ENCODE data around the gene SAMD14.

Gene SAMD14

DNA sequence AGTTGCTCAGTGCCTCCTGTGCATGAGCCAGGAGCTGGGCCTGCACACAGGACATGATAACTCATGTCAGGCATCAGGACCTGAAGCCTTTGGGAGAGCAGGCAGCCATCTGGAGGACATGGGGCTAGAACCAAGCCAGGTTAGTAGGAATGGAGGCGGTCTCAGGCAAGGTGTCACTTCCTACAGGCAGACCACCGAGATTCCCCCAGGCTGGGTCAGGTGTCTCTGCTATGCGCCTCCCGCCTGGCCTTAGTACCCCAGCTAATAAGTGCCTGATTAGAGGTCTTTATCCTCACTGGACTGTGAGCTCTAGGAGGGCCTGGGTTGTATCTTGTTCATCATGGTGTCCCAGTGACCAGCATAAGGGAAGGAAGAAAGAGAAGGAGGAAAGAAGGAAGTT, 15.6 kb downstream of the SAMD14 start:
- Histone ChIP-seq H3K9me3 (ENCODE audit: low read length) (no peaks in the 10 kb centered on the region), H3K27me3 (ENCODE audit: insufficient read depth, low read length) (no peaks in the 10 kb centered on the region), H2AFZ (ENCODE audit: low read depth, low read length) (no peak overlapping the region), H3K4me1 (ENCODE audit: insufficient read depth, low read length) (peaks cover 15% of the 10 kb centered on the region), H3K4me3 (ENCODE audit: low read length) (no peak overlapping the region), H3K36me3 (ENCODE audit: insufficient read depth, low read length) (peaks cover 10% of the 10 kb centered on the region)

DNA sequence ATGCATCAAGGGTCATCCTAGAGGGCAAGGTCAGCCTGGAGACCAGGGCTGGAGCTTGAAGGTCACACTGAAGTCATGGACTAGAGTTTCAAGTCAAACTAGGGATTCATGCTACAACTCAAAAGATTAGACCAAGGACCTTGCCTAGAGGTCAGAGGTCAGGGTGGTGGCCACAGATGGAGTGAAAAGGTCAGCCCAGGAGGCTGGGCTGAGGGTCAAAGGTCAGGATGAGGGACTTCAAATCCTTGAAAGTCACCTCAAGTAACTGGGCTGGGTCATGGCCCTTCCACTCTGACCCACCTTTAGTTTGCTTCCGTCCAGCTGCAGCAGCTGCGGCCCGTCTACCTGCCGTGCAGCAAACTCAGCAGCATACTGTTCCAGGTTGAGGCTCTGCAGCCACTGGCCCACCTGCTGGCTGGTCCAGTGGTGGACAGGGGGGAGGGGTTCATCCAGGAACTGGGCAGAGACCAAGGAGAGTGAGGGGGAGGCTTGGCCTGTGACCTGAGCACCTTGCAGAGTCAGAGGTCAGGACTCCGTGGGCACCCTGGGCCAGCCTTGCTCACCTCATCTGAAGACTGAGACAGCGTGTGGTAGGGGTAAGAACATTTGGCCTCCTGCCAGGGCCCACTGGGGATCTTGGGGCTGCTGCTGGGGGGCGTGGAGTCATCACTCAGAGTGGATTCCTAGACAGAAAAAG, 16.2 kb downstream of the SAMD14 start:
- peaks cover 15% of the 10 kb centered on the region for H3K4me1 ChIP-seq (ENCODE audit: insufficient read depth, low read length)
- H3K4me3 ChIP-seq (ENCODE audit: low read length): no peak overlapping the region
- H3K9me3 ChIP-seq (ENCODE audit: low read length): no peaks in the 10 kb centered on the region
- H3K36me3 ChIP-seq (ENCODE audit: insufficient read depth, low read length): peaks cover 12% of the 10 kb centered on the region
- no peak overlapping the region for H2AFZ ChIP-seq (ENCODE audit: low read depth, low read length)
- no peaks in the 10 kb centered on the region for H3K27me3 ChIP-seq (ENCODE audit: insufficient read depth, low read length)

DNA sequence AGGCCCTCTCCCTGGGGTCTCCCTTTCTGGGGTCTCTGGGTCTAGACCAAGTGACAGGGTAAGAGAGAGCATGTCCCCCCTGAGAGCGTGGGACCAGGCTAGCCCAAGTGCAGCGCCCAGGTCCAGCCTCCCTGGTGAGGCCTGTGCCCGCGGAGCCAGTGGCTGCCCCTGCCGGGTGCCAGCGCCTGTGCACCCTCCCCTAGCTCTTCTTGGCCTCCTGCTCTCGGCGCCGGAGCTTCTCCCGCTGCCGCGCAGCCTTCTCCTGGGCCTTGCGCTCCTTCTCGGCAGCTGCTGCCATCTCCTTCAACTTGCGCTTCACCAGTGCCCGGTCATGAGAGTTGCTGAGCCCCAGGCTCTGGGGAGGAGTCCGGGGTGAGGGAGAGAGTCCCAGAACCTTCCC, 17.3 kb downstream of the SAMD14 start:
- peaks cover 15% of the 10 kb centered on the region for H3K4me1 ChIP-seq (ENCODE audit: insufficient read depth, low read length)
- no peaks in the 10 kb centered on the region for H3K9me3 ChIP-seq (ENCODE audit: low read length)
- H3K36me3 ChIP-seq (ENCODE audit: insufficient read depth, low read length): peaks cover 18% of the 10 kb centered on the region
- H3K27me3 ChIP-seq (ENCODE audit: insufficient read depth, low read length): no peaks in the 10 kb centered on the region
- no peak overlapping the region for H3K4me3 ChIP-seq (ENCODE audit: low read length)
- no peak overlapping the region for H2AFZ ChIP-seq (ENCODE audit: low read depth, low read length)

DNA sequence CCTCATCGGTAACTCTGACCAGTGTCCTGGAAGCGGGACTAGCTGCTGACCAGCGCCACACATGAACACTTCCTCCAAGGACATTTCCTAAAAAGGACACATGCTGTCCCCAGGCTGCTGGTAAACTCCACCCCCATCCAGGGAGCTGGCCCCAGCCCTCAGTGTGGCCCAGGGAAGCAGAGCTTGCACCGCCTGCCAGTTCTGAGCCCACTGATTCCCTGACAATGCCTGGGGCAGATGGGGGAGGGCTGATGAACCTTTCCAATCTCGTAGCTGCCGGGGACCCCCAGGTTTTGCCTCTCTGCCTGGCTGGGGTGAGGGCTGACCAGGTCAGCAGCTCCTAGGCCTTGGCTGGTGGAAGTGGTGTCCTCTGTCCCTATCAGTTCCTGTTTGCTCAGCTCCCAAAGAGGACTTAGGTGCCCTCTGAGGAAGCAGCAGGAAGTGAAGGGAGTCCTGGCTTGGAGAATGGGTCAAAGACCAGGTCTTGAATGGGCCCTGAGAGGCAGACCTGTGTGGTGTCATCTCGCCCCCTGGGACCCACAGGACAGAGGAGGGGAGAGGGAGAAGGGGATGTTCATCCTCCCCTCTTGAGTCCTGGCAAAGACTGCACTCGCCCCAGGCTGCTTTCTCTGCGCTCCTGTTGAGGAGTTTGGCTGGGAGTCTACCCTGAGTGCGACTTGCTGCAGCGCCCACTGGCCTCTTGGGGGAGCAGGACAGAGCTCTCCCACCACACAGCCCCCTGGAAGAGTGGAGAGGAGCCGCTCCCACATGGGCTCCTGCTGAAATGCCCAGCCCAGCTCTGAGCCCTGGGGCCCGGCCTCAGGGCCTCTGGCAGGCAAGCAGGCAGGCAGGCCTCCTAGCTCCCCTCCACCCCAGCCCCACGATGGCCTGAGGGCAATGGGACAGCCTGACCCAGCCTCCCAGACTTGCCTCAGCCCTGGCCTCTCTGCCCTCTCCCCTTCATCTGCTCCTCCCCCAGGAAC, 18.0 kb downstream of the SAMD14 start:
- Histone ChIP-seq H3K27me3 (ENCODE audit: insufficient read depth, low read length) (no peaks in the 10 kb centered on the region), H3K9me3 (ENCODE audit: low read length) (no peaks in the 10 kb centered on the region), H3K4me1 (ENCODE audit: insufficient read depth, low read length) (peaks cover 15% of the 10 kb centered on the region), H3K4me3 (ENCODE audit: low read length) (no peak overlapping the region), H3K36me3 (ENCODE audit: insufficient read depth, low read length) (peaks cover 18% of the 10 kb centered on the region), H2AFZ (ENCODE audit: low read depth, low read length) (no peak overlapping the region)

DNA sequence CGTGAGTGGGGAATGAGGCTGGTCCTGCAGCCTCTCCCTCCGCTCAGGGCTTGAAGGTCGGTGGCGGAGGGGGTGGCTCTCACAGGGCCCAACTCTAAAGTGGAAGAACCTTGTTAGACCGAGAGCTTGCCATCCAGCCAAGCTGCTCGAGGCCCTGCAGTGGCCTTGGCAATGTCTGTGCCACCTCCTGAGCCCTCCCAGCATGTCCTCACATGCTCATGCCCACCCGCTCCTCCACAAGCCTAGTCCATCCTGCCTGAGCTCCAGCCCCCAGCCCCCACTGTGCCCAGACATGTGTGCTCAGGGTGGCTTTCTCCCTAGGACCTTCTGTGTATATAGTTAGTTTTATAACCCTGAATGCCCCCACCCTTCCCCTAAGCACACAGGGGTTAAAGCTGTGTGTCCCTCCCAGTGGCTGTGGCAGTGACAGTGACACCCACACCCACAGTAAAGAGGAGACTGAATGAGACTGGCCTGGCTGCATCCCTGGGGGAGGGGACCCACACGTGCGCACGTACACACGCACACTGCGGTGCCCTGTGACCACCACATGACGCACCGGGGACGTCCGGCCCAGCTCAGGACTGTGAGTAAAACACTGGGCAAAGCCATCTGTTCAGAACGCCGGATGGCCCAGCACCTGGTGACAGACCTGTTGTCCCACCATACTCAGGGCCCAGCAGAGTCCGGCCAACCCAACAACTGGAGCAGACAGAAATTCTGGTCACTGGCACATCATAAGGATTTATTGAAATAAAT, 19.2 kb downstream of the SAMD14 start:
- no peaks in the 10 kb centered on the region for H3K27me3 ChIP-seq (ENCODE audit: insufficient read depth, low read length)
- H3K9me3 ChIP-seq (ENCODE audit: low read length): no peaks in the 10 kb centered on the region
- no peak overlapping the region for H2AFZ ChIP-seq (ENCODE audit: low read depth, low read length)
- no peak overlapping the region for H3K4me3 ChIP-seq (ENCODE audit: low read length)
- H3K4me1 ChIP-seq (ENCODE audit: insufficient read depth, low read length): peaks cover 15% of the 10 kb centered on the region
- peaks cover 18% of the 10 kb centered on the region for H3K36me3 ChIP-seq (ENCODE audit: insufficient read depth, low read length)

DNA sequence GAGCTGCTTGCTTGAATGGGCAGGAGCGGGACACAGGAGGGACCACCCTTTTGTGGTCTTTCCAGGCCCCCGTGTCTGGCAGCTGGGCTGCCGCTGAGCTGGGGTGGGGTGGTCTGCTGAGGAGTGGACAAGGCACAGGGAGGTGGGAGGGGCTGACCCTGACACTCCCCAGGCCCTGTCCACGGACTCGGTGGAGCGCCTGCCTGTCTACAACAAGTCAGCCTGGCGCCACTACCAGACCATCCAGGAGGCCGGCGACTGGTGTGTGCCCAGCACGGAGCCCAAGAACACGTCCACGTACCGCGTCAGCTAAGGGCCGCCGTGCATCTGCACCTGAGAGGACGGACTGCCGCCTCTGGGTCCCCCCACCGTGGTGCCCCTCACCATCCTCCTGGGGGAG, 20.2 kb downstream of the SAMD14 start:
- peaks cover 19% of the 10 kb centered on the region for H3K4me1 ChIP-seq (ENCODE audit: insufficient read depth, low read length)
- H3K27me3 ChIP-seq (ENCODE audit: insufficient read depth, low read length): no peaks in the 10 kb centered on the region
- H2AFZ ChIP-seq (ENCODE audit: low read depth, low read length): no peak overlapping the region
- H3K36me3 ChIP-seq (ENCODE audit: insufficient read depth, low read length): peaks cover 18% of the 10 kb centered on the region
- no peak overlapping the region for H3K4me3 ChIP-seq (ENCODE audit: low read length)
- H3K9me3 ChIP-seq (ENCODE audit: low read length): no peaks in the 10 kb centered on the region

DNA sequence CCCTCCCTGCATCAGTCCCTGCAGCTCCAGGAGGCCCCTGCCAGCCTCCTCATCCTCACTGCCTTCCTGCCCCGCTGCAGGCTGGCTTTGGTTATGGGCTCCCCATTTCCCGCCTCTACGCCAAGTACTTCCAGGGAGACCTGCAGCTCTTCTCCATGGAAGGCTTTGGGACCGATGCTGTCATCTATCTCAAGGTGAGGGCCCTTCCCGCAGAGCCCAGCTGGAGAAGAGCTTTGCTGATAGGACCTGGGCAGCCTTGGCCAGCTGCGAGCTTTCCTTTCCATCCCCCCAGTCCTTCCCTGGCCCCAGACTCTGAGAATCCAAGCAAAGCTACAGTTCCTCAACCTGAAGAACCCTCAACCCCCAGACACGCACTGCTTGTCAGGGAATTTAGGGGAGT, 20.8 kb downstream of the SAMD14 start:
- Histone ChIP-seq H3K27me3 (ENCODE audit: insufficient read depth, low read length) (no peaks in the 10 kb centered on the region), H3K9me3 (ENCODE audit: low read length) (no peaks in the 10 kb centered on the region), H3K36me3 (ENCODE audit: insufficient read depth, low read length) (peaks cover 18% of the 10 kb centered on the region), H3K4me3 (ENCODE audit: low read length) (no peak overlapping the region), H2AFZ (ENCODE audit: low read depth, low read length) (no peak overlapping the region), H3K4me1 (ENCODE audit: insufficient read depth, low read length) (peaks cover 23% of the 10 kb centered on the region)

DNA sequence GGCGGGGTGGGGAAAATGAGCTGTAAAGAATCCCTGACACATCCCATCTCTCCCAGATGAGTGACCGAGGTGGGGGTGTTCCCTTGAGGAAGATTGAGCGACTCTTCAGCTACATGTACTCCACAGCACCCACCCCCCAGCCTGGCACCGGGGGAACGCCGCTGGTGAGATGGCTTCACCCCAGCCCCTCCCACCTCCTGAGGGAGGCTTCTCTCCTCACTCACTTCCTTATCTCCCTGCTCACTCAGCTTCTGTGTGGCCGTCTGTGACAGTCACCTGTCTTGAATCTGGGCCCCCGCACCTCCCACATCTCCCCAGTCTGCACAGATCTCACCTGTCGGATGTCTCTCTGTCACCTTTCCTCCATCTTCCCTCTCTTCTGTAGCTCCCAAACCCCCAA, 21.4 kb downstream of the SAMD14 start:
- H3K4me3 ChIP-seq (ENCODE audit: low read length): no peak overlapping the region
- H3K27me3 ChIP-seq (ENCODE audit: insufficient read depth, low read length): no peaks in the 10 kb centered on the region
- H3K36me3 ChIP-seq (ENCODE audit: insufficient read depth, low read length): peaks cover 18% of the 10 kb centered on the region
- H3K9me3 ChIP-seq (ENCODE audit: low read length): no peaks in the 10 kb centered on the region
- H3K4me1 ChIP-seq (ENCODE audit: insufficient read depth, low read length): peaks cover 23% of the 10 kb centered on the region
- no peak overlapping the region for H2AFZ ChIP-seq (ENCODE audit: low read depth, low read length)

DNA sequence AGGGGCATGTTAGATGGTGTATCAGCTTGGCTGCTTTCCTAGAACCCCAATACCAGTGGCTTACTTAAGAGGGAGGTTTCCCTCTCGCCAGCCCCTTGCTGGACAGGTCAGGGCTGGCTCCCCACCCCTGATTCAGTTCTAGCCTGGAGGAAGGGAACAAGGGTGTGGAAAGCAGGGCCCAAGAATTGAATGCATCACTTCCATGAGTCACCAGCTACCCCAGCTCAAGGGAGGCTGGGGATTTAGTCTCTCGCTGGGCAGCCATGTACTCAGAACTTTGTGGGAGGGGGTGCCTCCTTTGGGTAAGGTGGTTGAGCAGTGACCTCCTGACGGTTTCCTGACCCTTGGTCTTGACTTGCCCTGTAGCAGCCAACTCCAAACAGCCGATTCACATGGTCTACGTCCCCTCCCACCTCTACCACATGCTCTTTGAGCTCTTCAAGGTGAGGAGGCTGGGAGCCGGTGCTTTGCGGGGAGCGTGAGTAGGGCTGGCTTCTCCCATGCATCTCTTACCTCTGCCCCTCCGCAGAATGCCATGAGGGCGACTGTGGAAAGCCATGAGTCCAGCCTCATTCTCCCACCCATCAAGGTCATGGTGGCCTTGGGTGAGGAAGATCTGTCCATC, 22.1 kb downstream of the SAMD14 start:
- no peaks in the 10 kb centered on the region for H3K9me3 ChIP-seq (ENCODE audit: low read length)
- H3K27me3 ChIP-seq (ENCODE audit: insufficient read depth, low read length): no peaks in the 10 kb centered on the region
- peaks cover 18% of the 10 kb centered on the region for H3K36me3 ChIP-seq (ENCODE audit: insufficient read depth, low read length)
- no peak overlapping the region for H2AFZ ChIP-seq (ENCODE audit: low read depth, low read length)
- H3K4me3 ChIP-seq (ENCODE audit: low read length): no peak overlapping the region
- H3K4me1 ChIP-seq (ENCODE audit: insufficient read depth, low read length): peaks cover 23% of the 10 kb centered on the region

DNA sequence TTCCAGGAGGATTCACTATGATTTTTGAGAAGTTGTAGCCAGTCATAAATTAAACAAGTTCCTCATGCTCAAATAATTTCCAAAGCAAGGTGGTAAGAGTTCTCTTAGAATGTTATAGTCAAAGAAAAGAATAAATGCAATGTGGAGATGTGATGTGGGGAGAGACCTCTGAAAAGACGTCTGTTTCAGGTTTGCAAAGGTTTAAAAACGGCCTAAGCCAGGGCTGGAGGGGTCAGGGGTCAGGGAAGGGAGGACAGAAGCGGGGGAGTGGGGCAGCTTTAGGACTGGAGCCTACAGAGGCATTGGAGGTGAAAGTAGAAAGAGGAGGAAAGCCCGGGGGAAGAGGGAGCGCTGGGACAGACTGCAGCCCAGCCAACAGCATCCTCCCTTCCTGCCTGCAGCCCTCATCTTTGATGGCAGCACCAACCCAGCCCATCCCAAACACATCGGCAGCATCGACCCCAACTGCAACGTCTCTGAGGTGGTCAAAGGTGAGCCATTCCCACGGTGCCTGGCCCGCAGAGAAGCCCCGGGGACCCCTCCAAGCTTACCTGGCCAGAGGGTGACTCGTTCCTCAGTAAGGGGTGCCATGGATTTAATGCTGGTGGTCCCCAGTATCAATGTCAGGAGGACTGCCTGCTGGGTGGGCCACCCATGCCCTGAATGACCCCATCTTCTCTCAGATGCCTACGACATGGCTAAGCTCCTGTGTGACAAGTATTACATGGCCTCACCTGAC, 23.4 kb downstream of the SAMD14 start:
- no peaks in the 10 kb centered on the region for H3K27me3 ChIP-seq (ENCODE audit: insufficient read depth, low read length)
- H3K4me3 ChIP-seq (ENCODE audit: low read length): no peak overlapping the region
- peaks cover 18% of the 10 kb centered on the region for H3K36me3 ChIP-seq (ENCODE audit: insufficient read depth, low read length)
- H3K4me1 ChIP-seq (ENCODE audit: insufficient read depth, low read length): peaks cover 22% of the 10 kb centered on the region
- no peak overlapping the region for H2AFZ ChIP-seq (ENCODE audit: low read depth, low read length)
- no peaks in the 10 kb centered on the region for H3K9me3 ChIP-seq (ENCODE audit: low read length)

DNA sequence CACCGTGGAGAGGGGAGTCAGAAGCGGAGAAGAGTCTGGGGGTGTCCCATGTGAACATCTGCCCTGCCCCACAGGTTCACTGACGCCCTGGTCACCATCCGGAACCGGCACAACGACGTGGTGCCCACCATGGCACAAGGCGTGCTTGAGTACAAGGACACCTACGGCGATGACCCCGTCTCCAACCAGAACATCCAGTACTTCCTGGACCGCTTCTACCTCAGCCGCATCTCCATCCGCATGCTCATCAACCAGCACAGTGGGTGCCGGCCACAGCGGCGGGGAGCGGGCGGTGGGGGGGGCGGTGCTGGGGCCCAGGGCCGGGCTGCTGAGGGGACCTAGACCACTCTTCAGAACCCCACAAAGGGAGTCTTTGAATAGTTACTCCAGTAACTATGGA, 24.1 kb downstream of the SAMD14 start:
- Histone ChIP-seq H3K4me1 (ENCODE audit: insufficient read depth, low read length) (peaks cover 22% of the 10 kb centered on the region), H3K36me3 (ENCODE audit: insufficient read depth, low read length) (peaks cover 18% of the 10 kb centered on the region), H3K27me3 (ENCODE audit: insufficient read depth, low read length) (no peaks in the 10 kb centered on the region), H2AFZ (ENCODE audit: low read depth, low read length) (no peak overlapping the region), H3K9me3 (ENCODE audit: low read length) (no peaks in the 10 kb centered on the region), H3K4me3 (ENCODE audit: low read length) (no peak overlapping the region)

DNA sequence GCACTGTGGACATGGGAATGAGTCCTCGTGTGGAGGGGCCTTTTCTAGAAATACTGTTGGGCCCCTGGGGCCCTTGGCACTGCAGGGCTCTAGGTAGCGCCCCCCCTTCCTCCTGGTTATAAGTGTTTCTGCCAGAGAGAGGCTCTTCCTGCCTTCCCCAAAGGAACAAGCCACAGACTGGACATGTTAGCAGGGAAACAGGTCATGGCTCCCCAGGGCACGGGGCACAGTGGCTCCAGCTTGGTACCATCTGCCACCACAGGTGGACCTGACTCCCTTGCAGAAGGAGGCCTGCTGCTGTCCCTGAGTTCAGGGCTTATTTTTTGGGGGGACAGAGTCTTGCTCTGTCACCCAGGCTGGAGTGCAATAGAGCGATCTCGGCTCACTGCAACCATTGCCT, 26.0 kb downstream of the SAMD14 start:
- no peak overlapping the region for H2AFZ ChIP-seq (ENCODE audit: low read depth, low read length)
- H3K9me3 ChIP-seq (ENCODE audit: low read length): no peaks in the 10 kb centered on the region
- no peaks in the 10 kb centered on the region for H3K27me3 ChIP-seq (ENCODE audit: insufficient read depth, low read length)
- peaks cover 22% of the 10 kb centered on the region for H3K4me1 ChIP-seq (ENCODE audit: insufficient read depth, low read length)
- H3K4me3 ChIP-seq (ENCODE audit: low read length): no peak overlapping the region
- peaks cover 9% of the 10 kb centered on the region for H3K36me3 ChIP-seq (ENCODE audit: insufficient read depth, low read length)
